ENCODE measurements around the gene AGTRAP.

The AGTRAP gene

DNA sequence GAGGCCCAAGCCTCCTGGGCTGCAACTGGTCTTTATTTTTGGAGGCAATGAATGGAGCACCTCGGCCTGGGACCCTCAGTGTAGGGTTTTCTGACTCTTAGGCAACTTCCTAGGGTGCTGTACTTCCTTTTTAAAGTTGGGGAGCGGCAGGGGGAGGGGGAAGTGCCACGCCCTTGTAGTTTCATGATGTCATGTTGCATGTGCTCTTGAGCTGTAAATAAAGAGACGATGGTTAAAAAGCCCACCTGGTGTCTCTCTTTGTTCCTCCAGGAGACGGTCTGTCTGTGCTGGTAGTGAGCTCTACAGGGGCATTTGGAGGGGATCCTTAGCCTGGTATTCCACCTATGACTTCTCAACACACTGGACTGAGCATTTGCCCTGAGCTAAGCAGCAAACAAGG is 10.3 kb upstream of the AGTRAP start:
- in situ Hi-C loops (cut with MboI; ENCODE audit: low pct_unique_long_range_greater_than_20kb, low sequenced_read_pairs, unreplicated experiment), result no loop called here
- TF ChIP-seq, protein P1, sequence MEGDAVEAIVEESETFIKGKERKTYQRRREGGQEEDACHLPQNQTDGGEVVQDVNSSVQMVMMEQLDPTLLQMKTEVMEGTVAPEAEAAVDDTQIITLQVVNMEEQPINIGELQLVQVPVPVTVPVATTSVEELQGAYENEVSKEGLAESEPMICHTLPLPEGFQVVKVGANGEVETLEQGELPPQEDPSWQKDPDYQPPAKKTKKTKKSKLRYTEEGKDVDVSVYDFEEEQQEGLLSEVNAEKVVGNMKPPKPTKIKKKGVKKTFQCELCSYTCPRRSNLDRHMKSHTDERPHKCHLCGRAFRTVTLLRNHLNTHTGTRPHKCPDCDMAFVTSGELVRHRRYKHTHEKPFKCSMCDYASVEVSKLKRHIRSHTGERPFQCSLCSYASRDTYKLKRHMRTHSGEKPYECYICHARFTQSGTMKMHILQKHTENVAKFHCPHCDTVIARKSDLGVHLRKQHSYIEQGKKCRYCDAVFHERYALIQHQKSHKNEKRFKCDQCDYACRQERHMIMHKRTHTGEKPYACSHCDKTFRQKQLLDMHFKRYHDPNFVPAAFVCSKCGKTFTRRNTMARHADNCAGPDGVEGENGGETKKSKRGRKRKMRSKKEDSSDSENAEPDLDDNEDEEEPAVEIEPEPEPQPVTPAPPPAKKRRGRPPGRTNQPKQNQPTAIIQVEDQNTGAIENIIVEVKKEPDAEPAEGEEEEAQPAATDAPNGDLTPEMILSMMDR (IDR thresholded peaks at IDR 0.05; ENCODE audit: extremely low read depth, insufficient read depth, missing control alignments), result no peak
- DNase-seq (ENCODE audit: low spot score), result no peak

DNA sequence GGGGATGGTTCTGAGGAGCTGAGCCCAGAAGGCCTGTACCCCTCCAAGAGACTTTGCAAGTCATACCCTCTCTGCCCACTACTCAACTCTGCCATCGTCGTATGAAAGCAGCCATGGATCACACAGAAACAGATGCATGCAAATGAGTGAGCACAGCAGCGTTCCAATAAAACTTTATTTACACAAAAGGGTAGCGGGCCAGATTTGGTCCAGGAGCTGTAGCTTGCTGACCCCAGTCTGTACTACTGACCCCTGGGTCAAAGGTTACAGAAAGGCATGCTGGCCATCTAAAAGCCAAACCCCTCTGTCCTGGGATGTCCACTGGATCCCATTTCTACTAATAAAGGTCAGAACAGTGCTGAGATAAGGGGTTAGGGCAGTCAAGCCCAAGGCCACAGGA is 8.8 kb upstream of the AGTRAP start:
- TF ChIP-seq, protein P1 (IDR thresholded peaks at IDR 0.05; ENCODE audit: extremely low read depth, insufficient read depth, missing control alignments), result no peak
- DNase-seq (ENCODE audit: low spot score), result no peak
- in situ Hi-C loops (cut with MboI; ENCODE audit: low pct_unique_long_range_greater_than_20kb, low sequenced_read_pairs, unreplicated experiment), result no loop called here

DNA sequence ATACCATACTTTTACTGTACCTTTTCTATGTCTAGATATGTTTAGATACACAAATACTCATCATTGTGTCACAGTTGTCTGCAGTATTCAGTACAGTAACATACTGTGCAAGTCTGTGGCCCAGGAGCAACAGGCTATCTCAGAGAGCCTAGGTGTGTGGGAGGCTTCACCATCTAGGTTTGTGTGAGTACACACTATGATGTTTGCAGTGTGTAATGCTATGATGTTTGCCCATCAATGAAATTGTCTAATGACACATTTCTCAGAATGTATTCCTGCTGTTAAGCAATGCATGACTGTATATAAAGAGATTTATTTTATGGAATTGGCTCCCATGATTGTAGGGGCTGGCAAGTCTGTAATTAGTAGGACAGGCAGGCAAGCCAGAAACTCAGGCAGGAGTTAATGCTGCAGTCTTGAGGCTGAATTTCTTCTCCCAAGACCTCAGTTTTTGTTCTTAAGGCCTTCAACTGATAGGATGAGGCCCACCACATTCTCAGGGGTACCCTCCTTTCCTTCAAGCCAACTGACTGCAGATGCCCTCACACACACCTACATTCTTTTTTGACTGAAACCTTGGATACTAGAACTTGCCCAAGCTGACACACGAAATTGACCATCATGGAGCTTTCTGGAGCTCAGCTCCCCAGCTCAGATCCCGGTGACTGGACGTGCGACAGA is 7.7 kb upstream of the AGTRAP start:
- in situ Hi-C loops (cut with MboI; ENCODE audit: low pct_unique_long_range_greater_than_20kb, low sequenced_read_pairs, unreplicated experiment), result no loop called here
- no peak for DNase-seq (ENCODE audit: low spot score)

GRCh38 chr1:11729155-11729497 is 6.8 kb upstream of the AGTRAP start:
- TF ChIP-seq, protein P1 (IDR thresholded peaks at IDR 0.05; ENCODE audit: extremely low read depth, insufficient read depth, missing control alignments), result no peak
- in situ Hi-C loops (cut with MboI; ENCODE audit: low pct_unique_long_range_greater_than_20kb, low sequenced_read_pairs, unreplicated experiment), result no loop called here
- no peak for DNase-seq (ENCODE audit: low spot score)

More for the DNA sequence above, 7.7 kb upstream of the AGTRAP start:
- TF ChIP-seq, protein P1 (IDR thresholded peaks at IDR 0.05; ENCODE audit: extremely low read depth, insufficient read depth, missing control alignments), result no peak

DNA sequence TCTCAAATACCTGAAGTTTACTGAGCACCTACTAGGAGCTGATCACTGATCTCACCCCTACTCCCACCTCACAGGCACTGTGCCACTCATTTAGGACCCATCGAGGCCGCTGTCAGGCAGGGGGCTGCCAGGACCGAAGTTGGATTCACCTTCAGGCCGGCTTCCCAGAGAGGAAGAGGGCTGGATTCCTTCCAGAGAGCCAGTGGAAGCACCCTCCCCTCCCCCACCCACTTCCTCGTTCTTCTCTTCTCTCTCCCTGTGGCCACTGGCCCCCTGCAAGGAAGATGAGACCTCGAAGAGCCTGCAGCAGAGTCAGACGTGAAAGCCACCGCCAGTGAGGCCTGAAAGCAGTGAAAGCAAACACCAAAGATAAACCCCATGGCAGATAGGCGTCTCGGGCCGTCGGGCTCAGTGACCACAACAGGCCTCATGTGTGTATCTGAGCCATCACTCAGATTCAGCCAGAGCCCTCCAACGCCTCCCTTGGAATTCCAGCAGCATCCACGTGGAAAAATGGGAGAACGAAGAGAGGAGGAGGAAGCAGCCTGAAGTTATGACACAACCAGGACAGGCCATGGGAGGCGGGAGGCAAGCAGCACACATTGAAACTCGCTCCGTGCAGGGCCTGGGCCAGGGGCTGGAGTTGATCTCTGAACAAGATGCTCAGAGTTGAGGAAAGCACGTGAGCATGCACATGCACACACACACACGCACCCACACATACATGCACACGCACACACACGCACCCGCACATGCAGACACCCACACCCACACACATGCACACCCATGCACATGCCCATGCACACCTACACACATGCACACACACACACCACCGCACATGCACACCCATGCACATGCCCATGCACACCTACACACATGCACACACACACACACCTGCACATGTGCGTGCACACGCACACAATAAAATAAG is 6.2 kb upstream of the AGTRAP start:
- DNase-seq (ENCODE audit: low spot score), result no peak
- TF ChIP-seq, protein P1 (IDR thresholded peaks at IDR 0.05; ENCODE audit: extremely low read depth, insufficient read depth, missing control alignments), result no peak
- in situ Hi-C loops (cut with MboI; ENCODE audit: low pct_unique_long_range_greater_than_20kb, low sequenced_read_pairs, unreplicated experiment), result no loop called here

DNA sequence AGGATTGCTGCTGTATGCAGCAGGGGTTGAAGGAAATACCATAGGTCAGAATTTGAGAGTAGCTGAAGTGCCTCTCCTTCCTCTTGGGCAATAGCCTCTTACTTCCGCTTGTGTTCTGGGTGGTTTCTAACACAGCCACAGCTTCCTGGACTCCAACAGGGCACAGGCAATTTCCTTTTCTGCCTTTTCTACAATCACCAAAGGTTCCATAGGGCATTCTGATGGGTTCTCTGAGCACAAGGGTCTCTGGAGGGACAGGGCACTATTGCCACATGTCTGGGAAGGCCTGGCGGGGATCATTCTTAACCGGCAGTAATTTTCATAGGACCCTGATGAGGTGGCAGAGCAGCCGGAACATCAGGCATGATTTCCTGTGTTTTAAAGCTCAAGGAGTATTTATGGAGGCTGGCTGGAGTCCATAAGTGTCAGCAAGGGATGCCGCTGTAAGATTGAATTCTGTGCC is 5.5 kb upstream of the AGTRAP start:
- no peak for DNase-seq (ENCODE audit: low spot score)
- TF ChIP-seq, protein P1 (IDR thresholded peaks at IDR 0.05; ENCODE audit: extremely low read depth, insufficient read depth, missing control alignments), result no peak

More for the DNA sequence above, 5.5 kb upstream of the AGTRAP start:
- in situ Hi-C loops (cut with MboI; ENCODE audit: low pct_unique_long_range_greater_than_20kb, low sequenced_read_pairs, unreplicated experiment), result no loop called here

Measured in GM13977 (cell line).